GM12865 (cell line): Measurements from ENCODE around the gene PDE2A.

Experiments
- DNase-seq: peaks from one replicate; pipeline ENCODE4 v3.0.0; 2010; ENCODE audit warnings: low read depth
- H3K4me3 ChIP-seq: 2 replicates; pipeline ENCODE4 v1.5.1; 2011; ENCODE audit warnings: mild to moderate bottlenecking, low read depth, low read length, control low read depth
- TF ChIP-seq, protein P1 (sequence below): IDR thresholded peaks from 2 replicates; pipeline ENCODE4 v1.5.1; 2011; ENCODE audit warnings: low read length, control low read depth, low read depth, inconsistent platforms; ENCODE audit not compliant: insufficient read depth; ENCODE audit errors: missing control alignments

The PDE2A gene

DNA sequence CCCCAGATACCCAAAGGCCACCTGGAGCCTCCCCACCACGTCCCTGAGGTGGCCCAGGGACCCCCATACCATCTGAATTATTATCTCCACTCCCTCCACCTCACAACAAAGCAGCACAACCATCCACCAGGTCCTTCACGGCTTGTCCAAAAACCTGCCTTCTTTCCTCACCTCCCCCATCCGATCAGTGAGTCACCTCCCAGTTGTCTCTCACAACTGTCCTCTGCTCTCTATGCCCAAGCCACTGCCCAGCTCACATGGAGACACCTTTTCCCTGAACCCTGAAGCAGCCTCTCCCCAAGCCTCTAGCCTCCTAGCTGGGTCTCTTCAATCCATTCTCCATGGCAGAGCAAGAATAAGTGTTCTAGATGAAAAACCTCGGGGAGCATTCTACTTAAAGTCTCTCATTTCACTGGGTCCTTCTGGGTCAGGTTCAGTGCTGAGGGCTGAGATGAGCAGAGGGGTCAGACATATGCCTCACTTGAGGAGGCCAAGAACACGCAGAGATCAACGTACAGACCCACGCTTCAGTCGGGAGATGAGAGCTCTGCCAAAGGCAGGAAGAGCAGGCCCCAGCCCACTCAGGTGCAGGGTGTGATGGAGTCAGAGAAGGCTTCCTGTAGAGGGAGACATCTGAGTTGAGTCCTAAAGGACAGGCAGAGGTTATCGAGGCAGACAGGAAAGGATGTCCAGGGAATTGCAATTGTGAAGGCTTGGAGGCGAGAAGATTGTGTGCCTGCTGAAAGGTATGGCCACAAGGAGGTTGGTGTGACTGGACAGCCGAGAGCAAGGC, 74.7 kb downstream of the PDE2A start:
- TF ChIP-seq, protein P1, sequence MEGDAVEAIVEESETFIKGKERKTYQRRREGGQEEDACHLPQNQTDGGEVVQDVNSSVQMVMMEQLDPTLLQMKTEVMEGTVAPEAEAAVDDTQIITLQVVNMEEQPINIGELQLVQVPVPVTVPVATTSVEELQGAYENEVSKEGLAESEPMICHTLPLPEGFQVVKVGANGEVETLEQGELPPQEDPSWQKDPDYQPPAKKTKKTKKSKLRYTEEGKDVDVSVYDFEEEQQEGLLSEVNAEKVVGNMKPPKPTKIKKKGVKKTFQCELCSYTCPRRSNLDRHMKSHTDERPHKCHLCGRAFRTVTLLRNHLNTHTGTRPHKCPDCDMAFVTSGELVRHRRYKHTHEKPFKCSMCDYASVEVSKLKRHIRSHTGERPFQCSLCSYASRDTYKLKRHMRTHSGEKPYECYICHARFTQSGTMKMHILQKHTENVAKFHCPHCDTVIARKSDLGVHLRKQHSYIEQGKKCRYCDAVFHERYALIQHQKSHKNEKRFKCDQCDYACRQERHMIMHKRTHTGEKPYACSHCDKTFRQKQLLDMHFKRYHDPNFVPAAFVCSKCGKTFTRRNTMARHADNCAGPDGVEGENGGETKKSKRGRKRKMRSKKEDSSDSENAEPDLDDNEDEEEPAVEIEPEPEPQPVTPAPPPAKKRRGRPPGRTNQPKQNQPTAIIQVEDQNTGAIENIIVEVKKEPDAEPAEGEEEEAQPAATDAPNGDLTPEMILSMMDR: no peak
- no peak for DNase-seq
- no peak overlapping the region for H3K4me3 ChIP-seq

DNA sequence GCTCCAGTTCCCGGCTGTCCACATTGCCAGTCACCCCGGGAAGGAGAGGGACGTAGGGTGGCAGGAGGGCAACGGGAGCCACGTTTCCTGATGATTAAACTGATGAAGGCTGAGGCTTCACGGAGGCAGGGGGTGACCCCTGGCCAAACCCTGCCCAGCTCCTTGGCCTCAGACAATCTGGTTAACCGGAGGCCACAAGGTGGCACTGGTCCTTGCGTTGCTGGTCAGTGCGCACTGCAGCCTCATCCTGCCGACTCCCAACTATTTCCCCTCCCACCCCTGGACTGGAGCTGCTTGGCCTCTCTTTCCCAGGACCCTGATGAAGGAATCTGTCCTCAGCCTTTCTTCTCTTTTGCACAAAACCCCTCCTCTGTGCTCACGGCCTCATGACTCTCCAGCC, 75.3 kb downstream of the PDE2A start:
- no peak for DNase-seq

DNA sequence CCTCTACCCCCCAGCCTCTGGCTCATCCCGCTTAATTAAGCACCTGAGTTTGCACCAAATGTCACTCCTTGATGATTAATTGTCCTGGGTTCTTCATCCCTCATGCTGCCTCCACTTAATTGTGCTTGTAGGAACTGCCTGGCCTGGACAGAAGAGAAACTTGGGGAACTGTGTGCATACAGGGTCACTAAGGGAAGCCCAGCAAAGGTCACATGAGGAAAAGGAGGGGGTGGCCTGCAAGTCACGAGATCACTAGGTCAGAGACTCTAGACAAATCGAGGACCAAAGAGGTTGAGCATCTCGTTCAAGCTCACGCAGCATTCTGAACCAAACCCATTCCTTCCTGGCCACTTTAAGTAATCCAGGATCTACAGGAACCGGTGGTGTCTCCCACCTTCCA, 75.8 kb downstream of the PDE2A start:
- DNase-seq: no peak
- TF ChIP-seq, protein P1: no peak
- H3K4me3 ChIP-seq: no peak overlapping the region

More for the DNA sequence above, 75.3 kb downstream of the PDE2A start:
- TF ChIP-seq, protein P1: no peak
- H3K4me3 ChIP-seq: no peak overlapping the region

DNA sequence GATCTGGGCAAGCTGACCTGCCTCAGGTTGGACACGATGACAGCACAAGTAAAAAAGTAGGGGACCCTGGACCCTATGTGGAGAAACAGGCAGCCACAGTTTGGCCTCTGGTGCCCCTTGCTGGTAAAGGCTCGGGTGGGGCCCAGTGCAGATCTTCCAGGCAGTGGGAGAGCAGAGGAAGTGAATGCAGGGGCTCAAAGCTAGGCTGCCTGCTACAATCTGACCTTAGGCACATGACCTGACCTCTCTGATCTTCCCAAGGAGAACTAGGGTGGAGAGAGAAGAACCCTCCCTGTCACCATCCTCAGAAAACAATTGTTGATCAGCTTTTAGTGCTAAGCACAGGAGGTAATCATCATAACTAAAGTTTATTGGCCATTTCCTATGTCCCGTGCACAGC, 76.5 kb downstream of the PDE2A start:
- TF ChIP-seq, protein P1: no peak
- no peak for DNase-seq
- H3K4me3 ChIP-seq: no peak overlapping the region

DNA sequence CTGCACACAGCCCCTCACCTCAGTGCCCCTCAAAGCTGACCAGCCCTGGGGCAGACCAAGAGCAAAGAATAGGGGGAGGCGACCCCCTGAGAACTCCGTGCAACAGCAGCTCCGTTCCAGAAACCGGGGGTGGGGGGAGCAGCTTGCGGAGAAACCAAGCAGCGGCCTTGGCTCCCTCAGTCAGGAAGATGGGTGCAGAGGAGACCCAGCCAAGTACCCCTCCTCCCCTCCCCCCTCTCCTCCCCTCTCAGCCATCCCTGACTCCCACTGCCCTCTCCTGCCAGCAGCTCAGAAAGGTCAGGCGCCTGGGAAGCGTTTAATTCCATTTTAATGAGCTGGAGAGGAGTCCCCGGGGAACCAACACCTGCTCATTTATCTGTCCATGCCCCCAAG, 78.9 kb downstream of the PDE2A start:
- no peak for DNase-seq
- no peak overlapping the region for H3K4me3 ChIP-seq
- TF ChIP-seq, protein P1: no peak

DNA sequence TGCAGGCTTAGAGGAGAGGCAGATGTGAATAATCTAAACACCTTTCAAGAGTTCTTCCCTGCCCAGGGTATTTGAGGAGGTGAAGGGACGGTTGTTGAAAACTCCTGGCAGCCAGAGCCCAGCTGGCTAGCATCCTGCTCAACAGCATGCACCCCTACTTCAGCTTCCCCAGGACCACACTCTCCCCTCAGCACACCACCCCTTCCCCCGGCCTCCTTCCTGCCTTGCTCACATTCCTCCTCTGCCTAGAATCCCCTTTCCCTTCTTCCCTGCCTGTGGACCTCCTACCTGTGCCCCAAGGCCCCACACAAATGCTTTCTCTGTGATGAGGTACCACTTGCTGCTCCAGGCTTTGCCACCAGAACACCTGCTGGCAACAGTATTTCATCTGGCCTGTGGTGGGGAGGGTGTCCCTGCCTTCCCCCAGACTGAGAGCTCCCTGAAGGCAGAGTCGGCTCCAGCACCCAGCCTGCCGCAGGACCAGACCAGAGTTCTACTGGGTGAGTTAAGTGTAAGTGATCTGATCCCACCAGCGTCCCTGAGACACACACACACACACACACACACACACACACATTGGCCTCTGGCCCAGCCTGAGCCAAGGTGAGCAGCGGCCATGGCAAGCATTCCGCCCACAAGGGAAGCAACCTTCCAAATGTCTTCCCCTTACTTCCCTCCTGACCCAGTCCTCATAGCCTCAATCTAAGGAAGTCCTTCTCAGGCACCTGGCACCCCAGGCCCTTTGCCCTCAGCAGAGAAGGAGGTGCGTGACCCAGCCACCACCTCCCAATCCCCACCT, 79.5 kb downstream of the PDE2A start:
- no peak for DNase-seq

More for the DNA sequence above, 79.5 kb downstream of the PDE2A start:
- TF ChIP-seq, protein P1: no peak
- no peak overlapping the region for H3K4me3 ChIP-seq
